Activated gamma-delta T cell treated with anti-CD3 and anti-CD28 coated beads, Interleukin-2, amount 50 U/mL, for 16 hours (primary cell): ENCODE results near the gene SLC9C1.
A peak's percentile ranks its signal among the peaks of the same experiment; 100 is the strongest.

Experiments used
- DNase-seq: peaks from one replicate; pipeline ENCODE4 v3.0.0-alpha.2; 2020; ENCODE audit warnings: low read depth

Gene SLC9C1

GRCh38 chr3:112131111-112131510 is 162.9 kb downstream of the SLC9C1 start:
- DNase-seq, result no peak

- no peak for DNase-seq
Observed at GRCh38 chr3:112130638-112130993, 163.4 kb downstream of the SLC9C1 start.

- DNase-seq, result no peak
Observed at GRCh38 chr3:112129925-112130637, 163.9 kb downstream of the SLC9C1 start.

GRCh38 chr3:112128843-112129727 is 164.9 kb downstream of the SLC9C1 start:
- peak; percentile 20 for DNase-seq

GRCh38 chr3:112127522-112128494 is 166.2 kb downstream of the SLC9C1 start:
- DNase-seq, result no peak

GRCh38 chr3:112126511-112126911 is 167.5 kb downstream of the SLC9C1 start:
- DNase-seq, result no peak

- no peak for DNase-seq
Observed at GRCh38 chr3:112124907-112125607, 169.0 kb downstream of the SLC9C1 start.

GRCh38 chr3:112123548-112123947 is 170.5 kb downstream of the SLC9C1 start:
- no peak for DNase-seq

GRCh38 chr3:112122870-112123269 is 171.1 kb downstream of the SLC9C1 start:
- no peak for DNase-seq

- no peak for DNase-seq
Observed at GRCh38 chr3:112121577-112122547, 172.2 kb downstream of the SLC9C1 start.

GRCh38 chr3:112119962-112120836 is 173.8 kb downstream of the SLC9C1 start:
- DNase-seq, result no peak

GRCh38 chr3:112117841-112118571 is 176.0 kb downstream of the SLC9C1 start:
- no peak for DNase-seq

GRCh38 chr3:112117415-112117814 is 176.6 kb downstream of the SLC9C1 start:
- DNase-seq, result no peak

GRCh38 chr3:112116748-112117186 is 177.2 kb downstream of the SLC9C1 start:
- DNase-seq, result no peak

- no peak for DNase-seq
Observed at GRCh38 chr3:112115806-112116383, 178.1 kb downstream of the SLC9C1 start.

- DNase-seq, result no peak
Observed at GRCh38 chr3:112115161-112115739, 178.8 kb downstream of the SLC9C1 start.

- no peak for DNase-seq
Observed at GRCh38 chr3:112114576-112115160, 179.3 kb downstream of the SLC9C1 start.
